ENCODE results near the gene PTBP3. TPM values are rescaled to one million over a fixed set of nuclear protein-coding genes. Genes with fewer than 3 reads are reported as not detected.

The PTBP3 gene
- total RNA-seq, 1 donor from 2014 or later = 136 TPM

- DNase-seq (ENCODE audit: low spot score) = no peak
Measured at GRCh38 chr9:112169368-112169767, 164.1 kb downstream of the PTBP3 start.

- no peak for DNase-seq (ENCODE audit: low spot score)
Measured at GRCh38 chr9:112168197-112168596, 165.2 kb downstream of the PTBP3 start.

Other genes starting within 250 kb of the PTBP3 start
- 45.8 TPM for gene SUSD1, start 158.3 kb downstream of the PTBP3 start, total RNA-seq
- 61.4 TPM for gene HSDL2, start 46.5 kb upstream of the PTBP3 start, total RNA-seq
- gene KIAA1958, start 153.2 kb upstream of the PTBP3 start, total RNA-seq = 12.2 TPM